Measurements from ENCODE around the gene SBF2.

- TF ChIP-seq, protein P1, sequence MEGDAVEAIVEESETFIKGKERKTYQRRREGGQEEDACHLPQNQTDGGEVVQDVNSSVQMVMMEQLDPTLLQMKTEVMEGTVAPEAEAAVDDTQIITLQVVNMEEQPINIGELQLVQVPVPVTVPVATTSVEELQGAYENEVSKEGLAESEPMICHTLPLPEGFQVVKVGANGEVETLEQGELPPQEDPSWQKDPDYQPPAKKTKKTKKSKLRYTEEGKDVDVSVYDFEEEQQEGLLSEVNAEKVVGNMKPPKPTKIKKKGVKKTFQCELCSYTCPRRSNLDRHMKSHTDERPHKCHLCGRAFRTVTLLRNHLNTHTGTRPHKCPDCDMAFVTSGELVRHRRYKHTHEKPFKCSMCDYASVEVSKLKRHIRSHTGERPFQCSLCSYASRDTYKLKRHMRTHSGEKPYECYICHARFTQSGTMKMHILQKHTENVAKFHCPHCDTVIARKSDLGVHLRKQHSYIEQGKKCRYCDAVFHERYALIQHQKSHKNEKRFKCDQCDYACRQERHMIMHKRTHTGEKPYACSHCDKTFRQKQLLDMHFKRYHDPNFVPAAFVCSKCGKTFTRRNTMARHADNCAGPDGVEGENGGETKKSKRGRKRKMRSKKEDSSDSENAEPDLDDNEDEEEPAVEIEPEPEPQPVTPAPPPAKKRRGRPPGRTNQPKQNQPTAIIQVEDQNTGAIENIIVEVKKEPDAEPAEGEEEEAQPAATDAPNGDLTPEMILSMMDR (IDR thresholded peaks at IDR 0.05), result no peak
- TF ChIP-seq POLR2A (IDR thresholded peaks at IDR 0.05), result no peak
Measured at GRCh38 chr11:10263929-10264328, 30.1 kb downstream of the SBF2 start.

Data from gastroesophageal sphincter (tissue), 3 donors.